GM12872 (cell line): ENCODE results near the gene ATP5F1C.

Source experiments
- TF ChIP-seq, protein P1 (sequence below): IDR thresholded peaks from 3 replicates; pipeline ENCODE4 v1.5.1; 2011; ENCODE audit warnings: low read depth, mild to moderate bottlenecking, low read length, moderate library complexity; ENCODE audit not compliant: insufficient read depth

ATP5F1C gene

DNA sequence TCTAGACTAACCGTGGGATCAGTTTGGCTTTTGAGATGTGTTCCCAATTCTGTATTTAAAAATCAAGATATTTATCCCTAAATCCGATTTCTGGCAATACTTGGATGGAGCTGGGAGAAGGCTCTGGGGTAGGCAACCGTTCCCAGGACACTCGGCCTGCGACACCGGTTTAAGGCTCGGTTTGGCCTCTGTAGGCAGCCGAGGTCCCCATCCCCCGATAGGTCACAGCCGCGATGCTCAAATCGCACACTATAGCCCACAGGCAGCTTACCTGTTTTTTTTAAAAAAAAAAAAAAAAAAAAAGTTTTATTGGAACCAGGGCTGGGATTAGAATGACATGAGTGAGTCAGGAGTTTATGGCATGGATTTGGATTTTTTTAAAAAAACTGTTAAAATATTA is 29.6 kb downstream of the ATP5F1C start:
- TF ChIP-seq, protein P1, sequence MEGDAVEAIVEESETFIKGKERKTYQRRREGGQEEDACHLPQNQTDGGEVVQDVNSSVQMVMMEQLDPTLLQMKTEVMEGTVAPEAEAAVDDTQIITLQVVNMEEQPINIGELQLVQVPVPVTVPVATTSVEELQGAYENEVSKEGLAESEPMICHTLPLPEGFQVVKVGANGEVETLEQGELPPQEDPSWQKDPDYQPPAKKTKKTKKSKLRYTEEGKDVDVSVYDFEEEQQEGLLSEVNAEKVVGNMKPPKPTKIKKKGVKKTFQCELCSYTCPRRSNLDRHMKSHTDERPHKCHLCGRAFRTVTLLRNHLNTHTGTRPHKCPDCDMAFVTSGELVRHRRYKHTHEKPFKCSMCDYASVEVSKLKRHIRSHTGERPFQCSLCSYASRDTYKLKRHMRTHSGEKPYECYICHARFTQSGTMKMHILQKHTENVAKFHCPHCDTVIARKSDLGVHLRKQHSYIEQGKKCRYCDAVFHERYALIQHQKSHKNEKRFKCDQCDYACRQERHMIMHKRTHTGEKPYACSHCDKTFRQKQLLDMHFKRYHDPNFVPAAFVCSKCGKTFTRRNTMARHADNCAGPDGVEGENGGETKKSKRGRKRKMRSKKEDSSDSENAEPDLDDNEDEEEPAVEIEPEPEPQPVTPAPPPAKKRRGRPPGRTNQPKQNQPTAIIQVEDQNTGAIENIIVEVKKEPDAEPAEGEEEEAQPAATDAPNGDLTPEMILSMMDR: no peak

DNA sequence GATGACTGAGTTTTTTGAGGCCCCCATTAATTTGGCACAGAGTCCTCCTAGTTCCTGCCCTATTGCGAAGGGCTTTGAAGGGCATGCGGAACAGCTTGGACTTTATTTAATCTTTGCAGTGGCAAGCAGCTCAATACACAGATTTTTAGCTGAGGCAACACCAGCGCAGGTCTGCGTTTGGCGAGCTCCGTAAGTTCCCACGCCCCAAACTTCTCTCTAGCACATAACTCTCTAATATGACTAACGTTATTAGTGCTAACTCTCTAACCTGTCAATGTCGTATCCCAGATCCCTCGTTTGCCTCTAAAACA is 30.0 kb downstream of the ATP5F1C start:
- TF ChIP-seq, protein P1: no peak

DNA sequence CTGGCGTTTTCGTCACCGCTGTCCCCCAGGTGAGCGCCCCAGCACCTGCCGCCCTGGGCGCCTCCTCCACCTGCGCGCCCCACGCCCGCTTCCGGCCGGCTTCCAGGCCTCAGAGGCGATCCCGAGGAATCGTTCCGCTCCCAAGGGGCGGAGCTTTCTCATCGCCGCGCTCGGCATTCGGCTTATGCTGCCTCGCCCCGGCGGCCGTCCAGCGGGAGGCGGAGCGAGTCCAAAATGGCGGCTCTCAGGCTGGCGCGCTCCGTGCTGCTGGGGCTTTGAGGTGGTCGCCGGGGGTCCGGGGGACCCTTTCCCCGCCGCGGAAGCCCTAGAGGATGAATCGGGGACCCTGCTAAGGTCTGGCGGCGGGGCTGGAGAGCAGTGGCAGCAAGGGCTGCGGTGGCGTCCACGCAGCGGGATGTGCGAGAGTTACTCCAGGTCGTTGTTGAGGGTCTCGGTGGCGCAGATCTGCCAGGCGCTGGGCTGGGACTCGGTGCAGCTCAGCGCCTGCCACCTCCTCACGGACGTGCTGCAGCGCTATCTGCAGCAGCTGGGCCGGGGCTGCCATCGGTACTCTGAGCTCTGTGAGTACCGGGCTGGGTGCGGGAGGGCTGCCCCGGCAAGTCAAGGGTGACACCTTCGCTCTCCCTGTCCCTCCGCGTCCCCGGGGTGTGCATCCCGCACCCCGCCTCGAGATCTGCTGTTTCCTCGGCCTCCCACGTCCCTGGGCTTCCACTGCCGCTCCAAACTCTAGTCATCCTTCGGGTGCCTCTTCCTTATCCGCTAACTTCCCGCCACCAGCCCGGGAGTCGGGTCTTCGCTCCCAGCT is 30.5 kb downstream of the ATP5F1C start, which contains the start of gene TAF3:
TAF3 (plus strand) TSS at position 211 of the 826 bp plus-strand sequence; CDS start at position 416, 205 bp downstream.
- TF ChIP-seq, protein P1: no peak

DNA sequence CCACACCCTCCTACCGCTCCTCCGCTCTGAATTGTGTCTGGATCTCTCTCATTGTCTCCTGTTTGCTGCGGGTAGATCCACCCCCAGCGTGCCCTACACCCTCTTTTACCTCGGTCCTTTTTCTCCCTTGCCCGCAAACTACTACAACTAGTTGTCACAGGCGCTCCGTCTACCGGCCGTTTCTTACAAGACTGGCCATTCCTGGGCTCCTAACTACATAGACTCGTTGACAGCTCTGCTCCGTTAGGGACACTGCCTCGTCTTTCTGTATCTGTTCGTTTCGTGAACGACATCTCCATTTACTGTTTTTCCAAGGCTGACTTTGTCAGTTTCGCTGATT is 31.1 kb downstream of the ATP5F1C start:
- TF ChIP-seq, protein P1: peak; percentile 30; the same call in 2 of the 3 replicates

DNA sequence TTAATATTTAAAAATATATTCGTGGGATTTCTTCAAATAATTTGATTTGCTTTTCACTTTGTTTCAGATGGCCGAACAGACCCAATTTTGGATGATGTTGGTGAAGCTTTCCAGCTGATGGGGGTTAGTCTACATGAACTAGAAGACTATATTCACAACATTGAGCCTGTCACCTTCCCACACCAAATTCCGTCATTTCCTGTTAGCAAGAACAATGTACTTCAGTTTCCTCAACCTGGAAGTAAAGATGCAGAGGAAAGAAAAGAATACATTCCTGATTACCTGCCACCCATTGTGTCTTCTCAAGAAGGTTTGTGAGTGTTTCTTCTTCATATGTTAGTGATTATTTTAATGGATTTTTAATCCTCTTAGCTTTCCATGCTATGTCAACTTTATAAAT is 36.3 kb downstream of the ATP5F1C start:
- TF ChIP-seq, protein P1: no peak

DNA sequence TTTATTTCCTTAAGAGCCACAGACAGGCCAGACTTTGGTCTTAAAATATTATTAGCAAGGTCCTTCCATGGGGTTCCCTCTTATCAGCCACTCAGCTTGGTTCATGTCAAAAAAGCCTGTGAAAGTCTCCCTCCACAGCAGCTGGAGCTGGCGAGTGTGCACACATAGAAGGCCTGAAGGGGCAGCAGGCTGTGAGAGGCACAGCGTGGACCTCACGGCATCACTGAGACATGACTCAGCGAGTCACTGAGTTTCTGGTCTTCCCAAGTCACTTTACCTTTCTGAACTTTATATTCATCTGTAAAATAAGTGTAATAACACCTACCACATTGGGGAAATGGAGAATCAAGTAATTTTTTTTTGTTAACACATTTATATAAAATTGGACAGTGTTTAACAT is 39.0 kb downstream of the ATP5F1C start:
- TF ChIP-seq, protein P1: no peak

DNA sequence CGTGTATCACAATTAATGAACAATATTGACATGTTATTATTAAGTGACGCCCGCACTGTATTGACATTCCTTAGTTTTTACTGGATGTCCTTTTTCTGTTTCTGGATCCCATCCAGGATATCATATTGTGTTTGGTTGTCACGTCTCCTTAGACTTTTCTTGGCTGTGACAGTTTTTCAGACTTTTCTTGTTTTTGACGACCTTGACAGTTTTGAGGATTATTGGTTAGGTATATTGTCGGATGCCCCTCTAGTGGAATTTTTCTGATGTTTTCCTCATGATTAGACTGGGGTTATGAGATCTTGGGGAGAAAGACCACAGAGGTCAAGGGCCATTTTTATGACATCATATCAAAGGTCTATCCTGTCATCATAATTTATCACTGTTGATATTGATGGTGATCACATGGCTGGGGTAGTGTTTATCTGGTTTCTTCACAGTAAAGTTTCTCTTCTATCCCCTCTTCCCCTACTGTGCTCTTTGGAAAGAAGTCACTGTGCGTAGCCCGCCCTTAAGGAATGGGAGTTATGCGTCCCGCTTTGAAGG is 41.4 kb downstream of the ATP5F1C start:
- TF ChIP-seq, protein P1: no peak
